GM12878 (cell line): ENCODE results near the gene EYS. TPM values are rescaled to one million over a fixed set of nuclear protein-coding genes. Genes with fewer than 3 reads are reported as not detected.

Experiments
- ATAC-seq: fragments of 200-7000 bp; cut with Tn5 transposase; 3 replicates; pipeline ENCODE4 v1.9.1; 2020; ENCODE audit warnings: mild to moderate bottlenecking, moderate library complexity
- BruUV-seq: library from RNA; stranded (reverse); fragments of 400-500 nt; replicated peaks from 2 replicates; lab custom pipeline; 2021; lab: Mats Ljungman, UMichigan
- CTCF ChIA-PET: fragments of 300-600 bp; sonication (Branson Sonifier 250); formaldehyde crosslinking; extraction: SDS; loops from one replicate; lab custom pipeline; 2021; ENCODE audit warnings: inconsistent platforms; lab: Yijun Ruan, JAX
- POLR2A ChIA-PET: fragments of 350-600 bp; formaldehyde crosslinking; extraction: SDS; loops from one replicate; lab custom pipeline; 2021; ENCODE audit warnings: inconsistent platforms; lab: Charles Lee
- RAD21 ChIA-PET: fragments of 300-600 bp; sonication (Branson Sonifier 250); formaldehyde crosslinking; loops from one replicate; lab custom pipeline; 2023; ENCODE audit warnings: antibody characterized with exemption; ENCODE audit not compliant: unreplicated experiment; lab: Charles Lee
- SMC1A ChIA-PET: fragments of 300-600 bp; sonication (Branson Sonifier 250); formaldehyde crosslinking; loops from one replicate; lab custom pipeline; 2023; ENCODE audit not compliant: unreplicated experiment, uncharacterized antibody; lab: Charles Lee
- DNase-seq: peaks from one replicate; pipeline ENCODE4 v3.0.0-alpha.2; 2011; ENCODE audit warnings: low read depth, low spot score
- FAIRE-seq: peaks from 3 replicates; lab custom pipeline; 2011; peaks lifted over from hg19 to GRCh38; lab: Jason Lieb, UNC
- H2AFZ ChIP-seq: 2 replicates; pipeline ENCODE4 v1.6.0; 2011; ENCODE audit warnings: low read depth, low read length, control low read depth; ENCODE audit not compliant: control insufficient read depth
- H3K27ac ChIP-seq: 2 replicates; pipeline ENCODE4 v1.5.1; 2011; ENCODE audit warnings: control low read depth; ENCODE audit not compliant: control insufficient read depth, insufficient read depth
- H3K27me3 ChIP-seq, 2 experiments: replicated peaks in 1 of 2; 2 replicates each; pipeline versions ENCODE4 v1.6.0 to v1.6.1; 2011; ENCODE audit warnings: low read length in 1 of 2; ENCODE audit not compliant: control insufficient read depth in 2 of 2, insufficient read depth in 2 of 2
- H3K36me3 ChIP-seq, 2 experiments: 2 replicates each; pipeline ENCODE4 v1.5.1; 2011; ENCODE audit warnings: low read length in 1 of 2; ENCODE audit not compliant: control insufficient read depth in 2 of 2, insufficient read depth in 2 of 2
- H3K4me1 ChIP-seq: 2 replicates; pipeline ENCODE4 v1.6.1; 2011; ENCODE audit warnings: mild to moderate bottlenecking, low read length, moderate library complexity, mixed read lengths; ENCODE audit not compliant: control insufficient read depth, insufficient read depth
- H3K4me2 ChIP-seq: 2 replicates; pipeline ENCODE4 v1.6.0; 2011; ENCODE audit warnings: control low read depth; ENCODE audit not compliant: control insufficient read depth, insufficient read depth
- H3K4me3 ChIP-seq: fragments of 200-600 bp; sonication (generic); 2 replicates; pipeline ENCODE4 v1.5.1; 2016
- H3K79me2 ChIP-seq: 2 replicates; pipeline ENCODE4 v1.6.0; 2011; ENCODE audit warnings: low read length; ENCODE audit not compliant: control insufficient read depth, insufficient read depth
- H3K9ac ChIP-seq: 2 replicates; pipeline ENCODE4 v1.8.0; 2011; ENCODE audit warnings: low read length, control low read depth, mixed read lengths; ENCODE audit not compliant: control insufficient read depth, insufficient read depth
- H3K9me3 ChIP-seq: replicated peaks from 3 replicates; pipeline ENCODE4 v1.5.1; 2011; ENCODE audit warnings: mild to moderate bottlenecking, low read length; ENCODE audit not compliant: control insufficient read depth, insufficient read depth
- H4K20me1 ChIP-seq: 2 replicates; pipeline ENCODE4 v1.6.0; 2011; ENCODE audit not compliant: control insufficient read depth, insufficient read depth
- BCL11A ChIP-seq: IDR thresholded peaks from 2 replicates; pipeline ENCODE4 v1.6.1; 2011; ENCODE audit warnings: low read depth, low read length
- BHLHE40 ChIP-seq, 2 experiments: fragments of 450-650 bp in 1 of 2; IDR thresholded peaks; 2 replicates each; pipeline ENCODE4 v1.6.1; 2011 to 2017; ENCODE audit warnings: low read depth in 2 of 2, borderline replicate concordance in 1 of 2, improper control_type of control experiment in 1 of 2, low read length in 1 of 2, mild to moderate bottlenecking in 1 of 2
- FOXM1 ChIP-seq: IDR thresholded peaks from 2 replicates; pipeline ENCODE4 v1.6.1; 2012; ENCODE audit warnings: low read depth, mild to moderate bottlenecking, inconsistent platforms, low read length, moderate library complexity
- GABPA ChIP-seq: IDR thresholded peaks from 2 replicates; pipeline ENCODE4 v1.6.1; 2014; ENCODE audit warnings: antibody characterized with exemption, low read depth, mild to moderate bottlenecking, inconsistent platforms
- HCFC1 ChIP-seq: fragments of 150-350 bp; IDR thresholded peaks from 2 replicates; pipeline ENCODE4 v1.6.1; 2014; ENCODE audit warnings: low read length
- HDAC6 ChIP-seq: fragments of 200-600 bp; sonication (generic); IDR thresholded peaks from one replicate; pipeline ENCODE4 v1.8.0; 2017; ENCODE audit warnings: antibody characterized with exemption; ENCODE audit not compliant: unreplicated experiment
- MYB ChIP-seq: fragments of 150-350 bp; IDR thresholded peaks from 2 replicates; pipeline ENCODE4 v1.6.1; 2014; ENCODE audit warnings: mild to moderate bottlenecking, low read depth, low read length, borderline replicate concordance
- NFYA ChIP-seq: IDR thresholded peaks from 2 replicates; pipeline ENCODE4 v1.6.1; 2011; ENCODE audit warnings: low read depth, mild to moderate bottlenecking, low read length, improper control_type of control experiment, borderline replicate concordance
- POLR2AphosphoS5 ChIP-seq: IDR thresholded peaks from 2 replicates; pipeline ENCODE4 v1.6.1; 2011; ENCODE audit warnings: mild to moderate bottlenecking, low read length, inconsistent platforms
- RB1 ChIP-seq: fragments of 450-650 bp; formaldehyde crosslinking; IDR thresholded peaks from 2 replicates; pipeline ENCODE4 v1.6.1; 2017; ENCODE audit warnings: mild to moderate bottlenecking, borderline replicate concordance
- RELA ChIP-seq: fragments of 450-650 bp; IDR thresholded peaks from 2 replicates; pipeline ENCODE4 v1.8.0; 2014; ENCODE audit warnings: borderline replicate concordance; ENCODE audit not compliant: partially characterized antibody
- SMARCA5 ChIP-seq: fragments of 450-650 bp; IDR thresholded peaks from 2 replicates; pipeline ENCODE4 v1.6.1; 2017; ENCODE audit warnings: mild to moderate bottlenecking
- SPI1 ChIP-seq: IDR thresholded peaks from 2 replicates; pipeline ENCODE4 v1.6.1; 2011; ENCODE audit warnings: low read depth, mild to moderate bottlenecking, low read length, moderate library complexity, borderline replicate concordance; ENCODE audit not compliant: insufficient read depth
- STAT1 ChIP-seq: fragments of 450-650 bp; conservative IDR thresholded peaks from 2 replicates; pipeline ENCODE4 v1.6.1; 2014; ENCODE audit warnings: antibody characterized with exemption, mild to moderate bottlenecking
- STAT3 ChIP-seq: IDR thresholded peaks from 2 replicates; pipeline ENCODE4 v1.6.1; 2011; ENCODE audit warnings: low read depth, low read length, improper control_type of control experiment
- TBL1XR1 ChIP-seq: IDR thresholded peaks from 2 replicates; pipeline ENCODE4 v1.6.1; 2012; ENCODE audit warnings: low read depth, low read length, improper control_type of control experiment
- in situ Hi-C: fragments of 300-500 bp; cut with MboI; formaldehyde crosslinking; loops from 9 replicates; pipeline ENCODE4 v1.14.3; 2018; ENCODE audit warnings: mixed read lengths
- intact Hi-C: fragments of 100-400 bp; cut with micrococcal nuclease; formaldehyde crosslinking; loops from one replicate; pipeline ENCODE4 v1.14.2; 2022; ENCODE audit not compliant: unreplicated experiment
- polyA plus RNA-seq, 11 experiments: library from polyadenylated mRNA; depleted of rRNA in 4 of 11; unstranded in 6 of 11; stranded (reverse) in 5 of 11; fragments of >200 nt; fragmentation: Nextera tagmentation in 4 of 11; fragmentation: Illumina TruSeq in 1 of 11; extraction: Ambion mirVana in 4 of 11; extraction: Trizol in 1 of 11; gene quantifications; 1 replicate in 1 of 11; 2 replicates in 10 of 11; pipeline versions ENCODE4 v1.2.1 to v1.2.3, GENCODE V29; 2011 to 2016; ENCODE audit warnings: inconsistent platforms in 2 of 11, missing spikeins in 2 of 11, low read depth in 1 of 11
- total RNA-seq, 4 experiments: library from RNA; depleted of rRNA in 3 of 4; stranded (reverse); fragments of >200 nt in 3 of 4; fragmentation: Illumina TruSeq in 1 of 4; extraction: Trizol in 1 of 4; gene quantifications; 2 replicates each; pipeline versions ENCODE4 v1.2.1 to v1.2.3, GENCODE V29; 2013 to 2021
- TF ChIP-seq, protein P1 (sequence below): IDR thresholded peaks from 2 replicates; pipeline ENCODE4 v1.6.1; 2012; ENCODE audit warnings: low read depth, low read length, improper control_type of control experiment
- TF ChIP-seq, protein P2 (sequence below): fragments of 450-650 bp; IDR thresholded peaks from 2 replicates; pipeline ENCODE4 v1.6.1; 2016; ENCODE audit warnings: mild to moderate bottlenecking

The EYS gene
- total and polyA plus RNA-seq, 10 of the 15 experiments (the other 5 are each of a cell fraction or from before 2014, with no cell fraction given) = under 0.01 to 0.14 (median 0.02) TPM; not detected in 1

DNA sequence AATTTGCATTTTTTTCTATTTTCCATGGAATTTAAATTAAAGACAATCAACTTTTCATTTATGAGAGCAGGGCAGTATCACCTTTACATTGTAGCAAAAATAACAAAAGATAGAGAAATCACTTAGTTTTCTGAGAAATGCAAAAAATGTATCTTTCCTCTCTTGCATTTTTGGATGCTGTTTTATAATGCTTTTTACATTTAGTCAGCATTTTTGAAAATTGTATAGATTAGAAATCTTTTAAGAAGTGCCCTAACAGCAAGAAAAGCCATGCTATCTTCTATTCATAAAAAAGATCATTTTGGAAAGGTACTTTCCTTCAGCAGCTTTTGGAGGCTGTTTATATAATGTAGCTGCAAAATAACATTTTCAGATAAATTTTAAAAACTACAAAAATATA is 421.8 kb downstream of the EYS start:
- H3K79me2 ChIP-seq = no peaks in the 10 kb centered on the region
- ChIA-PET RAD21 (no interaction called here), POLR2A (no interaction called here), SMC1A (no interaction called here), CTCF (interaction anchor here (1.2 kb wide), 1 partner anchor 17 kb away, joined by 4 read pairs; no protein-coding TSS in a partner anchor)
- no peak for DNase-seq
- H3K9ac ChIP-seq = no peak overlapping the region
- intact Hi-C loops (no loop called here), in situ Hi-C loops (no loop called here)
- no peak for TF ChIP-seq POLR2AphosphoS5
- TF ChIP-seq GABPA = no peak
- no peak for TF ChIP-seq MYB
- TF ChIP-seq FOXM1 = no peak
- no peak for TF ChIP-seq TBL1XR1
- TF ChIP-seq BCL11A = no peak
- no peak for TF ChIP-seq HCFC1
- TF ChIP-seq, protein P1, sequence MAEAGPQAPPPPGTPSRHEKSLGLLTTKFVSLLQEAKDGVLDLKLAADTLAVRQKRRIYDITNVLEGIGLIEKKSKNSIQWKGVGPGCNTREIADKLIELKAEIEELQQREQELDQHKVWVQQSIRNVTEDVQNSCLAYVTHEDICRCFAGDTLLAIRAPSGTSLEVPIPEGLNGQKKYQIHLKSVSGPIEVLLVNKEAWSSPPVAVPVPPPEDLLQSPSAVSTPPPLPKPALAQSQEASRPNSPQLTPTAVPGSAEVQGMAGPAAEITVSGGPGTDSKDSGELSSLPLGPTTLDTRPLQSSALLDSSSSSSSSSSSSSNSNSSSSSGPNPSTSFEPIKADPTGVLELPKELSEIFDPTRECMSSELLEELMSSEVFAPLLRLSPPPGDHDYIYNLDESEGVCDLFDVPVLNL = no peak
- no peak for TF ChIP-seq SMARCA5
- TF ChIP-seq, protein P2, sequence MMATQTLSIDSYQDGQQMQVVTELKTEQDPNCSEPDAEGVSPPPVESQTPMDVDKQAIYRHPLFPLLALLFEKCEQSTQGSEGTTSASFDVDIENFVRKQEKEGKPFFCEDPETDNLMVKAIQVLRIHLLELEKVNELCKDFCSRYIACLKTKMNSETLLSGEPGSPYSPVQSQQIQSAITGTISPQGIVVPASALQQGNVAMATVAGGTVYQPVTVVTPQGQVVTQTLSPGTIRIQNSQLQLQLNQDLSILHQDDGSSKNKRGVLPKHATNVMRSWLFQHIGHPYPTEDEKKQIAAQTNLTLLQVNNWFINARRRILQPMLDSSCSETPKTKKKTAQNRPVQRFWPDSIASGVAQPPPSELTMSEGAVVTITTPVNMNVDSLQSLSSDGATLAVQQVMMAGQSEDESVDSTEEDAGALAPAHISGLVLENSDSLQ = no peak
- no peak for TF ChIP-seq RB1
- no peak for TF ChIP-seq NFYA
- TF ChIP-seq RELA = no peak
- no peak for TF ChIP-seq STAT3
- no peak for TF ChIP-seq BHLHE40 (IDR thresholded peaks at IDR 0.05; ENCODE audit: borderline replicate concordance in 1 of 2, low read depth in 2 of 2, low read length in 1 of 2)
- TF ChIP-seq HDAC6 = no peak
- no peak for TF ChIP-seq STAT1
- TF ChIP-seq SPI1 = no peak
- no peaks in the 10 kb centered on the region for H3K4me1 ChIP-seq
- no peak for ATAC-seq
- H3K27me3 ChIP-seq = no peaks in the 10 kb centered on the region
- no peak overlapping the region for H3K27ac ChIP-seq
- H2AFZ ChIP-seq = no peak overlapping the region
- H3K9me3 ChIP-seq = no peaks in the 10 kb centered on the region
- H3K4me2 ChIP-seq = no peak overlapping the region
- no peak for FAIRE-seq
- no TSS peak for BruUV-seq
- no peak overlapping the region for H3K4me3 ChIP-seq
- H4K20me1 ChIP-seq = no peaks in the 10 kb centered on the region
- H3K36me3 ChIP-seq = no peaks in the 10 kb centered on the region
